ENCODE results near the gene KCNJ15. TPM values are rescaled to one million over a fixed set of nuclear protein-coding genes. Genes with fewer than 3 reads are reported as not detected.

KCNJ15 gene
- total RNA-seq, 1 donor from 2014 or later: 2.2 TPM

DNA sequence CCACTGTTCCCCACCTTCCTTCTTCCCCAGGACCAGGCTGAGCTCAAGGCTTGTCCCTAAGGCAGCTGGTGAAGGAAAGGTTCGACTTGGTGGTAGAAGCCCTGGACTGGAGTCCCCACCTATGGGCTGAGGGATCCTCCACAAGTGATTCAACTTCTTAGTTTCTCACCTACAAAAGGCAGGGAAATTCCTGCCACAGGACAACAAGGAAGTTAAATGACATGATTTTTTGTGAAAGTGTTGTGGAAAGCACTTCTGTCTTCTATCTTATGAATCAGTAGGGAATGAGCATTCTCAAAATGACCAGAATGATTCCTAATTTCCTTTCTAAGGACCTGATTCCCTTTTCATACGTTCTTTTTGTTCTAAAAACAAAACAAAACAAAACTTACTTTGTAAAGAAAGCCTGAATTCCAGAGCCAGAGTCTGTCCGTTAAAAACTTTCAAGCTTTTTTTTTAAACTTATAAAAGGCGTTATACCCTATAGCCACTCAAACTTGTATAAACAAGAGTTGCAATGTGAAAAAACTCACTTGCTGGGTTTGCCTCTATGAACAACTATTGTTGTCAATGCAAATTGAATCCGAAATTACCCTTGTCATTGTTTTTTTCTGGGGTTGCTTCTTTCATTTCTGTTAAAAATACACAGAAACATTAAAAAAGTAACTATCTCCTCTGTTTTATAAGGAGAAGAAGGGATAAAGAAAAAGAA is 12.2 kb downstream of the KCNJ15 start:
- Mint-ChIP-seq H3K27me3 (peaks cover 16% of the 10 kb centered on the region), H3K36me3 (ENCODE audit: insufficient read depth) (no peaks in the 10 kb centered on the region), H3K4me3 (ENCODE audit: low read depth) (no peak overlapping the region), H3K4me1 (ENCODE audit: low read depth) (peaks cover 11% of the 10 kb centered on the region), H3K9me3 (ENCODE audit: low read depth) (no peaks in the 10 kb centered on the region), H3K27ac (no peak overlapping the region)
- TF ChIP-seq, protein P1, sequence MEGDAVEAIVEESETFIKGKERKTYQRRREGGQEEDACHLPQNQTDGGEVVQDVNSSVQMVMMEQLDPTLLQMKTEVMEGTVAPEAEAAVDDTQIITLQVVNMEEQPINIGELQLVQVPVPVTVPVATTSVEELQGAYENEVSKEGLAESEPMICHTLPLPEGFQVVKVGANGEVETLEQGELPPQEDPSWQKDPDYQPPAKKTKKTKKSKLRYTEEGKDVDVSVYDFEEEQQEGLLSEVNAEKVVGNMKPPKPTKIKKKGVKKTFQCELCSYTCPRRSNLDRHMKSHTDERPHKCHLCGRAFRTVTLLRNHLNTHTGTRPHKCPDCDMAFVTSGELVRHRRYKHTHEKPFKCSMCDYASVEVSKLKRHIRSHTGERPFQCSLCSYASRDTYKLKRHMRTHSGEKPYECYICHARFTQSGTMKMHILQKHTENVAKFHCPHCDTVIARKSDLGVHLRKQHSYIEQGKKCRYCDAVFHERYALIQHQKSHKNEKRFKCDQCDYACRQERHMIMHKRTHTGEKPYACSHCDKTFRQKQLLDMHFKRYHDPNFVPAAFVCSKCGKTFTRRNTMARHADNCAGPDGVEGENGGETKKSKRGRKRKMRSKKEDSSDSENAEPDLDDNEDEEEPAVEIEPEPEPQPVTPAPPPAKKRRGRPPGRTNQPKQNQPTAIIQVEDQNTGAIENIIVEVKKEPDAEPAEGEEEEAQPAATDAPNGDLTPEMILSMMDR (IDR thresholded peaks at IDR 0.05; ENCODE audit: unreplicated experiment): no peak
- no peak for DNase-seq (ENCODE audit: low spot score, unreplicated experiment)

DNA sequence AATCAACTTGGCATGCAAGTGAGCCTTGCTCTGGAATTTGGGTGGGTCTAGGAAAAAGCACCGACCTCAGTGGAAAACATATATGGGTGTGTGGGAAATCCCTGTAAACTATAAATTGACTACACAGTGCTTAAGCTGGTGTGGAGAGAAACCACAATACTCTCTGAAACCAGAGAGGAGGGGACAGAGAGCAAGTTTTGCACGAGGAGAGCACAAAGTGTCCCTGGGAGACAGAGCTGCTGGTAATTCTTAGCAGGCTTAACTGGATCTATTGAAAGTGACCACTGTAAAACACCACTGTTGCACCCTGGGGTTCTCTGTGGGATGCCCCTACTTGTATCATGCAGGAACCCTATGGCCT is 12.8 kb downstream of the KCNJ15 start:
- Mint-ChIP-seq H3K9me3 (ENCODE audit: low read depth) (no peaks in the 10 kb centered on the region), H3K36me3 (ENCODE audit: insufficient read depth) (no peaks in the 10 kb centered on the region), H3K4me1 (ENCODE audit: low read depth) (peaks cover 11% of the 10 kb centered on the region), H3K4me3 (ENCODE audit: low read depth) (no peak overlapping the region), H3K27ac (no peak overlapping the region), H3K27me3 (peaks cover 22% of the 10 kb centered on the region)
- TF ChIP-seq, protein P1 (IDR thresholded peaks at IDR 0.05; ENCODE audit: unreplicated experiment): no peak
- no peak for DNase-seq (ENCODE audit: low spot score, unreplicated experiment)

DNA sequence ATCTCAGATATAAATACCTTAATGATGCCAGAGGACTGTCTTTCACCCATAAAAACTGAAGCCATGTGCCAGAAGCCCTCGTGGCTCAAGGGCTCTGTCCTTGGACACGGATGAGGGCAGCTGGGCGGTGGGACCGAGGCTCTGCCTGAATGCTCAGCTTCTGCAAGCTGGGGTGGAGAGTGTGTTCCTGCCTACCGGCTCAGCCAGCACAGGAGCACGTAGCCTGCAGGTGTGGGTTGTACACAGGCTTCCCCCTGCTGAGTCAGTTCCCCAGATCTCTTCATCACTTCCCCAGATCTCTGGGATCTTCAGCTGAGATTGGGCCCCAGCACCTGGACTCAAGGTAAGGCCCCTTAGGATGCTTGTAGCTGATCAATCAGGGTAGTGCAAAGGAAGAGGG is 15.4 kb downstream of the KCNJ15 start:
- Mint-ChIP-seq H3K36me3 (ENCODE audit: insufficient read depth) (no peaks in the 10 kb centered on the region), H3K4me1 (ENCODE audit: low read depth) (peaks cover 11% of the 10 kb centered on the region), H3K4me3 (ENCODE audit: low read depth) (no peak overlapping the region), H3K27me3 (peaks cover 22% of the 10 kb centered on the region), H3K27ac (no peak overlapping the region), H3K9me3 (ENCODE audit: low read depth) (no peaks in the 10 kb centered on the region)
- no peak for DNase-seq (ENCODE audit: low spot score, unreplicated experiment)
- TF ChIP-seq, protein P1 (IDR thresholded peaks at IDR 0.05; ENCODE audit: unreplicated experiment): no peak

DNA sequence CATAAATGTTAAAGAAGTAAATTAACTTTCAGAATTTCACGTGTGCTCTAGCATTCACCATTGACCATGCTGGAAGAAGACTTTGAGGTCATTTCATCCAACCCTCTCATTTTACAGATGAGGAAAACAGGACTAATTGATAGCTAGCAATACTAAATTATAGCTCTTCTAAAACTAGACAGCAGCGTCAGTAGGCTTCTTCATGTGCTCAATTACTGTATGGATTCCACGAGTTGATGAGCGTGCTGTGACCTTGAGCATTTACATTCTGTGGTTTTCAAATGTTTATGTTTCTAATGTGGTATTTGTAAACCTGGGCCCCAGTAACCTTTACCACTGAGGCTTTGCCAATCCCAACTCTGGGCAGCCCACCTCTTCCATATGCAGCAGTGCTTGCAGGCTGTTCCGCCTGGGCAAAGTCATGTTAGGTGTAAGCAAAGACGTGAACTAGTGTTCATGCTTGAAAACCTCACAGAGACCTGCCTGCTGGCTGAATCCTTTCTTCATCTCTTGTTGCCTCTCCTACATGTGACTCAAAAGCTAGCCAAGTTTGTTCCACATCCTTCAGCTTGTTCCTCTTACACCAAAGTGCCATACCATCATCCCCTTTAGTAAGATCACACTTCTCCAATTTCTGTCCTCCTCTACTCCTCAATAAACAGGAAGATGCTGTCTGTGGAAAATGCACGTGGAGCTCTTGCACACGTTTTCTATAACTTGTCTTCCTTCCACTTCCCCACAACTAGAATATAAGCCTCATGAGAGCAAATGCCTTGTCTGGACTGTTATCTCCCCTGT is 17.2 kb downstream of the KCNJ15 start:
- H3K27me3 Mint-ChIP-seq: peaks cover 22% of the 10 kb centered on the region
- TF ChIP-seq, protein P1 (IDR thresholded peaks at IDR 0.05; ENCODE audit: unreplicated experiment): no peak
- no peaks in the 10 kb centered on the region for H3K9me3 Mint-ChIP-seq (ENCODE audit: low read depth)

DNA sequence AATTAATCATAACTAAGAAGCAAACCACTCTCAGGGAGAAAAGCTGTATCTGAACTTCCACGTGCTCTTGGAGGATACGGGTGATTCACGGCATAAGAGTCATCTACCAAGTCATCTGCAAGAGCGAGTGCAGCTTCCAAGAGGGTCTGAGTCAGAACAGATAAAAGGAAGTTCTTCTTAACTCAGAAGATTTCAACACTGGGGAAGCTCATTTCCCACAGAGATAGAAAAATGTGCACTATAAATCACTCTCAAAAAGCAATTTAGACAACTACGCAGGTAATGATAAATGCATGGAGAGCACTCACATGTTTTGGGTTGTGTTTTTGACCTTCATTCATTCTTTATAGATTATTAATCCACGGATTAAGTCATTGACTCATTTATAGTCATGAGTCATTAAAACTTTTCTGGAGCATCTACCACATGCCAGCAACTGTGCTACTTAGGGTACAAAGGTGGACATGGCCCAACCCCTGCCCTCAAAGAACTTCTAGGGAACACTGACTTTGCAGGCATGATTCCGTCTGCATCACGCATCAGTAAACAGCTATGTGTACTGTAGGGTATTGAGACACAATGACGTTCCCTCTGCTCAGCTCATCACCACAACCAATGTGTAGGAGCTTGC is 20.8 kb downstream of the KCNJ15 start:
- Mint-ChIP-seq H3K27ac (no peak overlapping the region), H3K36me3 (ENCODE audit: insufficient read depth) (no peaks in the 10 kb centered on the region), H3K4me1 (ENCODE audit: low read depth) (no peaks in the 10 kb centered on the region), H3K4me3 (ENCODE audit: low read depth) (no peak overlapping the region), H3K27me3 (peaks cover 17% of the 10 kb centered on the region), H3K9me3 (ENCODE audit: low read depth) (no peaks in the 10 kb centered on the region)
- TF ChIP-seq, protein P1 (IDR thresholded peaks at IDR 0.05; ENCODE audit: unreplicated experiment): no peak
- DNase-seq (ENCODE audit: low spot score, unreplicated experiment): no peak

More for the DNA sequence above, 17.2 kb downstream of the KCNJ15 start:
- H3K36me3 Mint-ChIP-seq (ENCODE audit: insufficient read depth): no peaks in the 10 kb centered on the region
- peaks cover 2% of the 10 kb centered on the region for H3K4me1 Mint-ChIP-seq (ENCODE audit: low read depth)
- H3K4me3 Mint-ChIP-seq (ENCODE audit: low read depth): no peak overlapping the region
- DNase-seq (ENCODE audit: low spot score, unreplicated experiment): no peak
- H3K27ac Mint-ChIP-seq: no peak overlapping the region
